ENCODE measurements around the gene PCCA. TPM values are rescaled to one million over a fixed set of nuclear protein-coding genes. Genes with fewer than 3 reads are reported as not detected.

PCCA gene
- total and polyA plus RNA-seq, 4 donors = 30.1 to 160 (median 76.3) TPM

DNA sequence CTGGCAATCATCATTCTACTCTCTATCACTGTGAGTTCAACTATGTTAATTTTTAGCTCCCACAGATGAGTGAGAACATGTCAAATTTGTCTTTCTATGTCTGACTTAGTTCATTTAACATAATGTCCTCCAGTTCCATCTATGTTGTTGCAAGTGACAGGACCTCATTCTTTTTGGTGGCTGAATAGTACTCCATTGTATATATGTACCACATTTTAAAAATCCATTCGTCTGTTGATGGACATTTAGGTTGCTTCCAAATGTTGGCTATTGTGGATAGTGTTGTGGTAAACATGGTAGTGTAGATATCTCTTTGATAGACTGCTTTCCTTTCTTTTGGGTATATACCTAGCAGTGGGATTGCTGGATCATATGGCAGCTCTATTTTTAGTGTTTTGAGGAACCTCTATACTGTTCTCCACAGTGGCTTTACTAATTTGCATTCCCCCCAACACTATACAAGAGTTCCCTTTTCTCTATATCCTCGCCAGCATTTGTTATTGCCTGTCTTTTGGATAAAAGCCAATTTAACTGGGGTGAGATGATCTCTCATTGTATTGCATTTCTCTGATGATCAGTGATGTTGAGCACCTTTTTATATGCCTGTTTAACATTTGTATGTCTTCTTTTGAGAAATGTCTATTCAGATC lies 124.1 kb downstream of the PCCA start:
- Histone ChIP-seq H3K27ac (ENCODE audit: low read depth in 1 of 2, low read length in 2 of 2) (no peak overlapping the region), H3K4me1 (ENCODE audit: control insufficient read depth in 4 of 4, insufficient read depth in 4 of 4, low read length in 3 of 4) (peaks cover 0 to 1% (median 0%) of the 10 kb centered on the region in 4 donors), H3K9ac (ENCODE audit: low read depth in 1 of 2, low read length in 2 of 2) (no peak overlapping the region), H3K27me3 (ENCODE audit: control insufficient read depth in 4 of 4, insufficient read depth in 4 of 4, low read length in 3 of 4) (no peaks in the 10 kb centered on the region), H3K9me3 (ENCODE audit: control insufficient read depth in 4 of 4, low read length in 3 of 4) (no peaks in the 10 kb centered on the region), H3K4me3 (ENCODE audit: low read depth in 1 of 3, low read length in 3 of 3) (no peak overlapping the region), H3K36me3 (ENCODE audit: control insufficient read depth in 4 of 4, insufficient read depth in 3 of 4, low read depth in 1 of 4, low read length in 3 of 4) (peaks cover 4 to 24% (median 12%) of the 10 kb centered on the region in 4 donors)
- DNase-seq (ENCODE audit: low spot score) = no peak
- WGBS = 73% methylated on average over 2 of the region's 2 CpGs
- TF ChIP-seq RXRA (IDR thresholded peaks at IDR 0.05) (no peak), YY1 (IDR thresholded peaks at IDR 0.05) (no peak), FOXA1 (IDR thresholded peaks at IDR 0.05) (no peak), NR2F2 (IDR thresholded peaks at IDR 0.05) (no peak)
- TF ChIP-seq, protein P1, sequence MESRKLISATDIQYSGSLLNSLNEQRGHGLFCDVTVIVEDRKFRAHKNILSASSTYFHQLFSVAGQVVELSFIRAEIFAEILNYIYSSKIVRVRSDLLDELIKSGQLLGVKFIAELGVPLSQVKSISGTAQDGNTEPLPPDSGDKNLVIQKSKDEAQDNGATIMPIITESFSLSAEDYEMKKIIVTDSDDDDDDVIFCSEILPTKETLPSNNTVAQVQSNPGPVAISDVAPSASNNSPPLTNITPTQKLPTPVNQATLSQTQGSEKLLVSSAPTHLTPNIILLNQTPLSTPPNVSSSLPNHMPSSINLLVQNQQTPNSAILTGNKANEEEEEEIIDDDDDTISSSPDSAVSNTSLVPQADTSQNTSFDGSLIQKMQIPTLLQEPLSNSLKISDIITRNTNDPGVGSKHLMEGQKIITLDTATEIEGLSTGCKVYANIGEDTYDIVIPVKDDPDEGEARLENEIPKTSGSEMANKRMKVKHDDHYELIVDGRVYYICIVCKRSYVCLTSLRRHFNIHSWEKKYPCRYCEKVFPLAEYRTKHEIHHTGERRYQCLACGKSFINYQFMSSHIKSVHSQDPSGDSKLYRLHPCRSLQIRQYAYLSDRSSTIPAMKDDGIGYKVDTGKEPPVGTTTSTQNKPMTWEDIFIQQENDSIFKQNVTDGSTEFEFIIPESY (IDR thresholded peaks at IDR 0.05) = no peak

DNA sequence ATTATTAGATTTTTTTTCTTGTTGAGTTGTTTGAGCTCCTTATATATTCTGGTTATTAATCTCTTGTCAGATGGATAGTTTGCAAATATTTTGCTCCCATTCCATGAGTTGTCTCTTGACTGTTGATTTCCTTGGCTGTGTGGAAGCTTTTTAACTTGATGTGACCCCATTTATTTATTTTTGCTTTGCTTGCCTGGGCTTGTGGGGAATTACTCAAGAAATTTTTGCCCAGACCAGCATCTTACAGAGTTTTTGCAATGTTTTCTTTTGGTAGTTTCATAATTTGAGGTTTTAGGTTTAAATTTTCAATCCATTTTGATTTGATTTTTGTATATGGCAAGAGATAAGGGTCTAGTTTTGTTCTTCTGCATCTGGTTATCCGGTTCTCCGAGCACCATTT lies 124.7 kb downstream of the PCCA start:
- Histone ChIP-seq H3K4me1 (ENCODE audit: control insufficient read depth in 4 of 4, insufficient read depth in 4 of 4, low read length in 3 of 4) (peaks cover 0 to 1% (median 0%) of the 10 kb centered on the region in 4 donors), H3K4me3 (ENCODE audit: low read depth in 1 of 3, low read length in 3 of 3) (no peak overlapping the region), H3K27me3 (ENCODE audit: control insufficient read depth in 4 of 4, insufficient read depth in 4 of 4, low read length in 3 of 4) (no peaks in the 10 kb centered on the region), H3K36me3 (ENCODE audit: control insufficient read depth in 4 of 4, insufficient read depth in 3 of 4, low read depth in 1 of 4, low read length in 3 of 4) (peaks cover 4 to 24% (median 12%) of the 10 kb centered on the region in 4 donors), H3K27ac (ENCODE audit: low read depth in 1 of 2, low read length in 2 of 2) (no peak overlapping the region), H3K9me3 (ENCODE audit: control insufficient read depth in 4 of 4, low read length in 3 of 4) (no peaks in the 10 kb centered on the region), H3K9ac (ENCODE audit: low read depth in 1 of 2, low read length in 2 of 2) (no peak overlapping the region)
- TF ChIP-seq, protein P2, sequence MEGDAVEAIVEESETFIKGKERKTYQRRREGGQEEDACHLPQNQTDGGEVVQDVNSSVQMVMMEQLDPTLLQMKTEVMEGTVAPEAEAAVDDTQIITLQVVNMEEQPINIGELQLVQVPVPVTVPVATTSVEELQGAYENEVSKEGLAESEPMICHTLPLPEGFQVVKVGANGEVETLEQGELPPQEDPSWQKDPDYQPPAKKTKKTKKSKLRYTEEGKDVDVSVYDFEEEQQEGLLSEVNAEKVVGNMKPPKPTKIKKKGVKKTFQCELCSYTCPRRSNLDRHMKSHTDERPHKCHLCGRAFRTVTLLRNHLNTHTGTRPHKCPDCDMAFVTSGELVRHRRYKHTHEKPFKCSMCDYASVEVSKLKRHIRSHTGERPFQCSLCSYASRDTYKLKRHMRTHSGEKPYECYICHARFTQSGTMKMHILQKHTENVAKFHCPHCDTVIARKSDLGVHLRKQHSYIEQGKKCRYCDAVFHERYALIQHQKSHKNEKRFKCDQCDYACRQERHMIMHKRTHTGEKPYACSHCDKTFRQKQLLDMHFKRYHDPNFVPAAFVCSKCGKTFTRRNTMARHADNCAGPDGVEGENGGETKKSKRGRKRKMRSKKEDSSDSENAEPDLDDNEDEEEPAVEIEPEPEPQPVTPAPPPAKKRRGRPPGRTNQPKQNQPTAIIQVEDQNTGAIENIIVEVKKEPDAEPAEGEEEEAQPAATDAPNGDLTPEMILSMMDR (IDR thresholded peaks at IDR 0.05; ENCODE audit: low read depth, low read length, missing input control) = no peak
- no peak for TF ChIP-seq HNF4G (IDR thresholded peaks at IDR 0.05)
- TF ChIP-seq, protein P3, sequence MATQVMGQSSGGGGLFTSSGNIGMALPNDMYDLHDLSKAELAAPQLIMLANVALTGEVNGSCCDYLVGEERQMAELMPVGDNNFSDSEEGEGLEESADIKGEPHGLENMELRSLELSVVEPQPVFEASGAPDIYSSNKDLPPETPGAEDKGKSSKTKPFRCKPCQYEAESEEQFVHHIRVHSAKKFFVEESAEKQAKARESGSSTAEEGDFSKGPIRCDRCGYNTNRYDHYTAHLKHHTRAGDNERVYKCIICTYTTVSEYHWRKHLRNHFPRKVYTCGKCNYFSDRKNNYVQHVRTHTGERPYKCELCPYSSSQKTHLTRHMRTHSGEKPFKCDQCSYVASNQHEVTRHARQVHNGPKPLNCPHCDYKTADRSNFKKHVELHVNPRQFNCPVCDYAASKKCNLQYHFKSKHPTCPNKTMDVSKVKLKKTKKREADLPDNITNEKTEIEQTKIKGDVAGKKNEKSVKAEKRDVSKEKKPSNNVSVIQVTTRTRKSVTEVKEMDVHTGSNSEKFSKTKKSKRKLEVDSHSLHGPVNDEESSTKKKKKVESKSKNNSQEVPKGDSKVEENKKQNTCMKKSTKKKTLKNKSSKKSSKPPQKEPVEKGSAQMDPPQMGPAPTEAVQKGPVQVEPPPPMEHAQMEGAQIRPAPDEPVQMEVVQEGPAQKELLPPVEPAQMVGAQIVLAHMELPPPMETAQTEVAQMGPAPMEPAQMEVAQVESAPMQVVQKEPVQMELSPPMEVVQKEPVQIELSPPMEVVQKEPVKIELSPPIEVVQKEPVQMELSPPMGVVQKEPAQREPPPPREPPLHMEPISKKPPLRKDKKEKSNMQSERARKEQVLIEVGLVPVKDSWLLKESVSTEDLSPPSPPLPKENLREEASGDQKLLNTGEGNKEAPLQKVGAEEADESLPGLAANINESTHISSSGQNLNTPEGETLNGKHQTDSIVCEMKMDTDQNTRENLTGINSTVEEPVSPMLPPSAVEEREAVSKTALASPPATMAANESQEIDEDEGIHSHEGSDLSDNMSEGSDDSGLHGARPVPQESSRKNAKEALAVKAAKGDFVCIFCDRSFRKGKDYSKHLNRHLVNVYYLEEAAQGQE (IDR thresholded peaks at IDR 0.05) = no peak
- TF ChIP-seq RXRA (IDR thresholded peaks at IDR 0.05) = no peak
- TF ChIP-seq, protein P1 (IDR thresholded peaks at IDR 0.05) = no peak
- no peak for TF ChIP-seq JUND (IDR thresholded peaks at IDR 0.05)
- no peak for TF ChIP-seq FOXA2 (IDR thresholded peaks at IDR 0.05)
- TF ChIP-seq HNF4A (conservative IDR thresholded peaks at IDR 0.05) = no peak
- no peak for TF ChIP-seq FOXA1 (IDR thresholded peaks at IDR 0.05)
- TF ChIP-seq GABPA (IDR thresholded peaks at IDR 0.05 in 1 of 2, conservative IDR thresholded peaks at IDR 0.05 in 1 of 2) = no peak
- TF ChIP-seq, protein P4, sequence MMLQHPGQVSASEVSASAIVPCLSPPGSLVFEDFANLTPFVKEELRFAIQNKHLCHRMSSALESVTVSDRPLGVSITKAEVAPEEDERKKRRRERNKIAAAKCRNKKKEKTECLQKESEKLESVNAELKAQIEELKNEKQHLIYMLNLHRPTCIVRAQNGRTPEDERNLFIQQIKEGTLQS (IDR thresholded peaks at IDR 0.05) = no peak
- TF ChIP-seq SP1 (IDR thresholded peaks at IDR 0.05) = no peak
- no peak for TF ChIP-seq TAF1 (conservative IDR thresholded peaks at IDR 0.05)
- no peak for TF ChIP-seq YY1 (IDR thresholded peaks at IDR 0.05)
- TF ChIP-seq EGR1 (IDR thresholded peaks at IDR 0.05; ENCODE audit: low read depth in 2 of 2) = no peak
- TF ChIP-seq, protein P5, sequence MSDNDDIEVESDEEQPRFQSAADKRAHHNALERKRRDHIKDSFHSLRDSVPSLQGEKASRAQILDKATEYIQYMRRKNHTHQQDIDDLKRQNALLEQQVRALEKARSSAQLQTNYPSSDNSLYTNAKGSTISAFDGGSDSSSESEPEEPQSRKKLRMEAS (IDR thresholded peaks at IDR 0.05) = no peak
- TF ChIP-seq RAD21 (IDR thresholded peaks at IDR 0.05) = no peak
- WGBS = 96% methylated on average over 2 of the region's 2 CpGs
- no peak for DNase-seq (ENCODE audit: low spot score)

Data from liver (tissue), 9 donors.